ENCODE measurements around the gene CAPN7.

DNA sequence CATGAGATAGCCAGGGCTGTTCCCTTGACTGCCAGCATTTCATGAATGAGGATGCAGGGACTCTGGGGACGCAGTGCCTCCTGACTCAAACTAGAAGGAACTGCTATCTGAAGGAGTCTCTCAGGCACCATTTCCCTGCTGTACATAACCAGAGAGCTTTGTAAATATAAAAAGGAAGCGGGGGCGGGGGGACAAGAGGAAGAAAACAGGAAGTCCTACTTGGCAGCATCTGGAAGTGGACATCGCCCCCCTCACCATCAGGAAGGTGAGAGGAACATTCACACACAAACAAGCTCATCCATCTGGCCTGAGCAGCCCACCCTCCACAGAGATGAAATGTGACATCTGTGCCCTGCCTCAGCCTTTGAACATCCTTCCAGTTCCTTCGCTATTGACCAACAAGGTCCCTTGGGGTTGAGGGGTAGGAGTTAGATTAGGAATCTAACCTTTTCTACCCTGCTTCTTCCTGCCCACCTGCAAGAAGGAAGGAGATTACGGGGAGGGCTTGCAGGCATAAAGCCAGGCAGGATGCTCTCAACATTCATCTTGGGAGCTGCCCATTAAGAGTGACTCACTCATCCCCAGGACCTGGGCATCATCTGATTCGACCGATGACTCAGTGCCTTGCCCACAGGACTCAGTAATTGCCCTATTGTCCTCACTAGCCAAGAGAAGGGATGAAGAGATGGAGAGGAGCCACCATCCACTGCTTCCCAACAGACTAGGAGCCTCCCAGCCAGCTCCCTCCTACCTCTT is 94.5 kb downstream of the CAPN7 start:
- TF ChIP-seq CTCF (IDR thresholded peaks at IDR 0.05): no peak
- no peak for TF ChIP-seq POLR2A (IDR thresholded peaks at IDR 0.05)
- peak in 1 of 4 donors; percentile 32 for TF ChIP-seq POLR2AphosphoS5 (IDR thresholded peaks at IDR 0.05)
- no peak for TF ChIP-seq EP300 (IDR thresholded peaks at IDR 0.05)

All from sigmoid colon (tissue), 4 donors.